ENCODE data around the gene ZMIZ1. TPM values are rescaled to one million over a fixed set of nuclear protein-coding genes. Genes with fewer than 3 reads are reported as not detected.
A peak's percentile ranks its signal among the peaks of the same experiment; 100 is the strongest.

Gene ZMIZ1
- total RNA-seq, 1 donor from 2014 or later: 85.2 TPM

DNA sequence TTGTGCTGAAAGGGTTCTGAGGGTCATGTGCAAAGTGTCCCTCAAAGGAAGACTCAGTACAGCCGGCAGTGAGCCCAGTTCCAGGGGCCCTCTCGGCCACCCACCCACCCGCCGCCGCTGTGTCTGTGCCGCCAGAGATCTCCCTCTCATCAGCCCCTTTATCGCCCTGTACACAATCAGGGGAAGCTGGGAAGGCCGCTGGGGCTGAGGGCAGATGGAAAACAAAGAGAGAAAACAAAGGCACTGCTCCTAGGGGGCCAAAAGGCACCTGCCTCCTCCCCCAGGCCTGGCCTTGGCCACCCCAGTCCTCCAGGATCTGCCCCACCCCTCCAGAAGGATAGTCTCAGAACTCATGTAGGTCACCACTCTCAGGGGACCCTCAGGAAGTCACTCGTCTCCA lies 67.0 kb downstream of the ZMIZ1 start:
- DNase-seq (ENCODE audit: low spot score, unreplicated experiment): no peak
- Mint-ChIP-seq H3K4me1 (ENCODE audit: low read depth) (peaks cover 64% of the 10 kb centered on the region), H3K9me3 (ENCODE audit: low read depth) (no peaks in the 10 kb centered on the region), H3K27ac (peak overlapping the region; percentile 91), H3K4me3 (ENCODE audit: low read depth) (no peak overlapping the region), H3K27me3 (no peaks in the 10 kb centered on the region), H3K36me3 (ENCODE audit: insufficient read depth) (peaks cover 6% of the 10 kb centered on the region)
- no peak for TF ChIP-seq CTCF (IDR thresholded peaks at IDR 0.05; ENCODE audit: unreplicated experiment)

DNA sequence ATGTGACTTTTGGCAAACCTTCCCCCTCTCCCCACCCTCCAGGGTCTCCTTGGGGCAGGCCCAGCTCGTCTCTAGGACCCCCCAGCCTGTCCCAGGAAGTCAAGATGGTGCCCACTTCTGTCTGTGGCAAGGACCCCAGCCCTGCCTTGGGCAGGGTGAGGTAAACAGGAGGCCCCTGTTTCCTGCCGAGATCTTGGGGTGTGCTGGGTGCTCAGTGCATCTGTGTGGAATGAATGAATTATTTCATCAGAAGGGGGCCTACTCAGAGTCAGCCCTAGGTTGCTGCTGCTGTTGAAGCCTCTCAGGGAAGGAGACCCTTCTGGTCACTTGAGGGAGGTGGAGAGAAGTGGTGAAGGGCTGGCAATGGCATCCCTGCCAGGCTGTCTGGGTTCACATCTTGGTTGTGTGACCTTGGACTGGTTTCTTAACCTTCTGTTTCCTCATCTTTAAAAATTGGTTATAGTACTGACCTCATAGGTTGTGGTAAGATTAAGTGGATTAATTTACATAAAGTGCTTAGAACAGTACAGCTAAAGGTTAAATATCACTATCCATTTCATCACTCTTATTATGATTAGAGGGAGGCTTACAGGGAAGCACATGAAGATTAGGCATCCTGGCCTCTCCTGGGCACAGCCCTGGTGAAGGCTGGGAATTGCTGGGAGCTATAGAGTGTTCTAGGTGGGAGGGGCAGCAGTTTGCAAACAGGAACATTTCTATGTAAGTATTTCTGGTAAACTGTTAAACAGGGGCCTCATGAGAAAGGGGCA lies 67.7 kb downstream of the ZMIZ1 start:
- no peak for TF ChIP-seq CTCF (IDR thresholded peaks at IDR 0.05; ENCODE audit: unreplicated experiment)

DNA sequence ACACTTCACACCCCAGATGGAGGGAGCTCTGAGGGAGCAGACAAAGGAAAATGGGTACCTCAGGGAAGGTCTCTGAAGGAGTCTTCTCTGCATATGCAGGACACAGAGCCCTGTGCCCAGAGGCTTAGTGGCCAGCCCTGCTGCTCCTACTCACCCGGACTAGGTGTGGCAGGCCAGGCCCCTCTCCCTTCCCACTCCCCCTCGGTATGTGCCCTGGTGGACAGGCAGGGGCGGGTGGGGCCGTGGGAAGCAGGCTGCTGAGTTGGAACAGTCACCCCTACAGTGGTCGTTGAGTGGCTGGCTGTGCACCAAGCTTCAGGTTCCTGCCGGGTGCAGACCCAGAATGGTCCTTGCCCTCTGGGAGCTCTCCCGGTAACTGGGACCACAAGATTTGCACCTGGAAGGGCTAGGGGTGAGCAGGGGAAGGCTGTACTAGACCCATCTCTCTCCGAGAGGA lies 68.6 kb downstream of the ZMIZ1 start:
- Mint-ChIP-seq H3K36me3 (ENCODE audit: insufficient read depth) (peaks cover 18% of the 10 kb centered on the region), H3K27ac (peak overlapping the region; percentile 89), H3K9me3 (ENCODE audit: low read depth) (no peaks in the 10 kb centered on the region), H3K27me3 (no peaks in the 10 kb centered on the region), H3K4me1 (ENCODE audit: low read depth) (peaks cover 61% of the 10 kb centered on the region), H3K4me3 (ENCODE audit: low read depth) (no peak overlapping the region)
- TF ChIP-seq CTCF (IDR thresholded peaks at IDR 0.05; ENCODE audit: unreplicated experiment): no peak
- no peak for DNase-seq (ENCODE audit: low spot score, unreplicated experiment)

More for the DNA sequence above, 67.7 kb downstream of the ZMIZ1 start:
- H3K27me3 Mint-ChIP-seq: no peaks in the 10 kb centered on the region
- peaks cover 10% of the 10 kb centered on the region for H3K36me3 Mint-ChIP-seq (ENCODE audit: insufficient read depth)
- no peaks in the 10 kb centered on the region for H3K9me3 Mint-ChIP-seq (ENCODE audit: low read depth)
- no peak for DNase-seq (ENCODE audit: low spot score, unreplicated experiment)
- peaks cover 62% of the 10 kb centered on the region for H3K4me1 Mint-ChIP-seq (ENCODE audit: low read depth)
- no peak overlapping the region for H3K4me3 Mint-ChIP-seq (ENCODE audit: low read depth)
- H3K27ac Mint-ChIP-seq: peak overlapping the region; percentile 91

DNA sequence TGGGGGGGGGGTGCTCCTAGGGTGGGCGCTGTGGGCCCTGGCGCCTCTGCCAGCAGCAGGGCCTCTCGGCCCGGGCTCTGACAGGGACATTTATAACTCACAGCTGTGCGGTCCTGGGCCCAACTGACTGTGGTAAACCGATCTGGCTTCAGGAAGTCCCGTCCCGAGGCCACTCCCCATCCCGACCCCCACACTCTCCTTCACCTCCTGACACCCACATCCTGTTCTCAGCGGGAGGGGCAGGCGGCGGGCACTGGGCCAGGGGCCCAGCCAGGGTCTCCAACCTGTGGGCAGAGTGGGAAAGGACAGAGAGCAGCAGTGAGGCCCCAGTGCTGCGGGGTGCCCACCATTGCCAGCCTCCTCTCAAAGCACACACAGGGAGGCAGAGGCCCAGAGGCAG lies 69.1 kb downstream of the ZMIZ1 start:
- TF ChIP-seq CTCF (IDR thresholded peaks at IDR 0.05; ENCODE audit: unreplicated experiment): no peak
- Mint-ChIP-seq H3K36me3 (ENCODE audit: insufficient read depth) (peaks cover 18% of the 10 kb centered on the region), H3K27me3 (no peaks in the 10 kb centered on the region), H3K4me3 (ENCODE audit: low read depth) (no peak overlapping the region), H3K27ac (peak overlapping the region; percentile 16), H3K9me3 (ENCODE audit: low read depth) (no peaks in the 10 kb centered on the region), H3K4me1 (ENCODE audit: low read depth) (peaks cover 56% of the 10 kb centered on the region)
- DNase-seq (ENCODE audit: low spot score, unreplicated experiment): no peak

- no peak overlapping the region for H3K4me3 Mint-ChIP-seq (ENCODE audit: low read depth)
Measured at GRCh38 chr10:79138449-79139123, 69.8 kb downstream of the ZMIZ1 start.

More at GRCh38 chr10:79138449-79139123, 69.8 kb downstream of the ZMIZ1 start:
- peaks cover 49% of the 10 kb centered on the region for H3K4me1 Mint-ChIP-seq (ENCODE audit: low read depth)
- peaks cover 21% of the 10 kb centered on the region for H3K36me3 Mint-ChIP-seq (ENCODE audit: insufficient read depth)
- H3K9me3 Mint-ChIP-seq (ENCODE audit: low read depth): no peaks in the 10 kb centered on the region
- no peak for TF ChIP-seq CTCF (IDR thresholded peaks at IDR 0.05; ENCODE audit: unreplicated experiment)
- peak overlapping the region; percentile 67 for H3K27ac Mint-ChIP-seq
- DNase-seq (ENCODE audit: low spot score, unreplicated experiment): no peak
- no peaks in the 10 kb centered on the region for H3K27me3 Mint-ChIP-seq
